ENCODE data around the gene JAK3. TPM values are rescaled to one million over a fixed set of nuclear protein-coding genes. Genes with fewer than 3 reads are reported as not detected.

JAK3 gene
- total RNA-seq, 1 experiment from 2014 or later = 2.1 TPM

GRCh38 chr19:17842663-17843291 is 5.0 kb downstream of the JAK3 start:
- in situ Hi-C loops (cut with HindIII; ENCODE audit: low pct_unique_long_range_greater_than_20kb, low sequenced_read_pairs) = no loop called here
- POLR2A ChIA-PET = no interaction called here
- DNase-seq (ENCODE audit: low read depth, low spot score) (no peak), ATAC-seq (peak; percentile 13)
- TF ChIP-seq TCF7L2 (IDR thresholded peaks at IDR 0.05; ENCODE audit: low read depth, low read length) = no peak
- TF ChIP-seq SIN3A (IDR thresholded peaks at IDR 0.05; ENCODE audit: borderline replicate concordance, insufficient read depth, low read depth, low read length) = no peak
- TF ChIP-seq REST (IDR thresholded peaks at IDR 0.05; ENCODE audit: insufficient read depth in 1 of 2, low read depth in 2 of 2, low read length in 1 of 2) = no peak
- no peak for TF ChIP-seq CTCF (IDR thresholded peaks at IDR 0.05)
- TF ChIP-seq POLR2AphosphoS5 (IDR thresholded peaks at IDR 0.05; ENCODE audit: low read depth, low read length) = no peak
- no TSS peak for BruUV-seq (replicated peaks)
- intact Hi-C loops (cut with micrococcal nuclease; ENCODE audit: unreplicated experiment) = no loop called here
- H3K27me3 ChIP-seq (ENCODE audit: control insufficient read depth, insufficient read depth, low read length) = no peaks in the 10 kb centered on the region
- no peaks in the 10 kb centered on the region for H3K4me1 ChIP-seq (ENCODE audit: control insufficient read depth, insufficient read depth, low read length)
- H3K27ac ChIP-seq (ENCODE audit: low read length) = 0 out of 2 replicates have a peak overlapping the region, but pooled peaks have one; percentile 1
- H3K36me3 ChIP-seq (ENCODE audit: control insufficient read depth, insufficient read depth, low read length) = no peaks in the 10 kb centered on the region
- no peaks in the 10 kb centered on the region for H3K9me3 ChIP-seq (ENCODE audit: control insufficient read depth, insufficient read depth, low read depth, low read length)
- peak overlapping the region; percentile 34 to 57 for H3K4me3 ChIP-seq (ENCODE audit: low read depth in 2 of 2, low read length in 2 of 2)
- CTCF ChIA-PET = interaction anchor here (0.7 kb wide), 1 partner anchor 22 kb away, joined by 4 read pairs; no protein-coding TSS in a partner anchor

- peak overlapping the region; percentile 34 to 57 for H3K4me3 ChIP-seq (ENCODE audit: low read depth in 2 of 2, low read length in 2 of 2)
- ATAC-seq = peak; percentile 88
- intact Hi-C loops (cut with micrococcal nuclease; ENCODE audit: unreplicated experiment) = no loop called here
Measured at GRCh38 chr19:17841810-17842662, 5.7 kb downstream of the JAK3 start.

More at GRCh38 chr19:17841810-17842662, 5.7 kb downstream of the JAK3 start:
- no peaks in the 10 kb centered on the region for H3K27me3 ChIP-seq (ENCODE audit: control insufficient read depth, insufficient read depth, low read length)
- POLR2A ChIA-PET = no interaction called here
- H3K27ac ChIP-seq (ENCODE audit: low read length) = 0 out of 2 replicates have a peak overlapping the region, but pooled peaks have one; percentile 1
- in situ Hi-C loops (cut with HindIII; ENCODE audit: low pct_unique_long_range_greater_than_20kb, low sequenced_read_pairs) = no loop called here
- no peaks in the 10 kb centered on the region for H3K36me3 ChIP-seq (ENCODE audit: control insufficient read depth, insufficient read depth, low read length)
- H3K4me1 ChIP-seq (ENCODE audit: control insufficient read depth, insufficient read depth, low read length) = no peaks in the 10 kb centered on the region
- CTCF ChIA-PET = interaction anchor here (0.7 kb wide), 1 partner anchor 23 kb away, joined by 4 read pairs; no protein-coding TSS in a partner anchor
- no TSS peak for BruUV-seq (replicated peaks)
- H3K9me3 ChIP-seq (ENCODE audit: control insufficient read depth, insufficient read depth, low read depth, low read length) = no peaks in the 10 kb centered on the region
- DNase-seq (ENCODE audit: low read depth, low spot score) = peak; percentile 67
- no peak for TF ChIP-seq CTCF (IDR thresholded peaks at IDR 0.05)
- TF ChIP-seq TCF7L2 (IDR thresholded peaks at IDR 0.05; ENCODE audit: low read depth, low read length) = no peak
- TF ChIP-seq POLR2AphosphoS5 (IDR thresholded peaks at IDR 0.05; ENCODE audit: low read depth, low read length) = no peak
- no peak for TF ChIP-seq SIN3A (IDR thresholded peaks at IDR 0.05; ENCODE audit: borderline replicate concordance, insufficient read depth, low read depth, low read length)
- TF ChIP-seq REST (IDR thresholded peaks at IDR 0.05; ENCODE audit: insufficient read depth in 1 of 2, low read depth in 2 of 2, low read length in 1 of 2) = no peak

Measured in Panc1 (cell line).